H9 (cell line): ENCODE data around the gene NAA35. TPM values are rescaled to one million over a fixed set of nuclear protein-coding genes. Genes with fewer than 3 reads are reported as not detected.

Experiments used
- DNase-seq: peaks from one replicate; pipeline ENCODE4 v3.0.0-alpha.2; 2017
- H2AFZ ChIP-seq: one replicate; pipeline ENCODE4 v1.6.1; 2013; ENCODE audit warnings: mild to moderate bottlenecking, low read length, control low read depth, moderate library complexity
- H2AK5ac ChIP-seq: 2 replicates; pipeline ENCODE4 v1.6.1; 2013; ENCODE audit warnings: low read length, control low read depth, mixed read lengths; ENCODE audit not compliant: insufficient read length
- H2BK120ac ChIP-seq: one replicate; pipeline ENCODE4 v1.6.1; 2013; ENCODE audit warnings: low read depth, mild to moderate bottlenecking, low read length, control low read depth, inconsistent platforms; ENCODE audit not compliant: poor library complexity, severe bottlenecking
- H2BK12ac ChIP-seq: 2 replicates; pipeline ENCODE4 v1.6.1; 2013; ENCODE audit warnings: low read length, control low read depth, mixed read lengths, low read depth; ENCODE audit not compliant: insufficient read length
- H2BK15ac ChIP-seq: 2 replicates; pipeline ENCODE4 v1.6.1; 2013; ENCODE audit warnings: low read depth, low read length, control low read depth
- H2BK20ac ChIP-seq: one replicate; pipeline ENCODE4 v1.6.1; 2013; ENCODE audit warnings: low read depth, mild to moderate bottlenecking, low read length, control low read depth, inconsistent platforms; ENCODE audit not compliant: poor library complexity, severe bottlenecking
- H2BK5ac ChIP-seq: 2 replicates; pipeline ENCODE4 v1.6.1; 2013; ENCODE audit warnings: low read length, control low read depth, mixed read lengths; ENCODE audit not compliant: insufficient read length
- H3K14ac ChIP-seq: 2 replicates; pipeline ENCODE4 v1.6.1; 2013; ENCODE audit warnings: low read length, control low read depth; ENCODE audit not compliant: insufficient read depth
- H3K18ac ChIP-seq: 2 replicates; pipeline ENCODE4 v1.6.1; 2013; ENCODE audit warnings: low read depth, mild to moderate bottlenecking, mixed read lengths, low read length, control low read depth; ENCODE audit not compliant: insufficient read length
- H3K23ac ChIP-seq: 2 replicates; pipeline ENCODE4 v1.6.1; 2013; ENCODE audit warnings: low read length, control low read depth, mixed read lengths, low read depth; ENCODE audit not compliant: insufficient read length
- H3K23me2 ChIP-seq: 2 replicates; pipeline ENCODE4 v1.6.1; 2013; ENCODE audit warnings: low read depth, mild to moderate bottlenecking, mixed read lengths, low read length, control low read depth; ENCODE audit not compliant: insufficient read length, poor library complexity, severe bottlenecking
- H3K27ac ChIP-seq: 2 replicates; pipeline ENCODE4 v1.5.1; 2013; ENCODE audit warnings: low read length, control low read depth, mixed read lengths, low read depth; ENCODE audit not compliant: insufficient read length
- H3K27me3 ChIP-seq: 2 replicates; pipeline ENCODE4 v1.6.1; 2013; ENCODE audit warnings: low read length, control low read depth, inconsistent platforms; ENCODE audit not compliant: insufficient read depth
- H3K4ac ChIP-seq: 2 replicates; pipeline ENCODE4 v1.6.1; 2013; ENCODE audit warnings: low read depth, mild to moderate bottlenecking, control low read depth, inconsistent platforms, low read length, moderate library complexity
- H3K4me1 ChIP-seq: 2 replicates; pipeline ENCODE4 v1.6.1; 2013; ENCODE audit warnings: low read length, control low read depth, inconsistent platforms; ENCODE audit not compliant: insufficient read depth
- H3K4me2 ChIP-seq: 2 replicates; pipeline ENCODE4 v1.6.1; 2013; ENCODE audit warnings: low read length, control low read depth, mixed read lengths; ENCODE audit not compliant: insufficient read length, insufficient read depth
- H3K56ac ChIP-seq: 2 replicates; pipeline ENCODE4 v1.6.1; 2013; ENCODE audit warnings: low read depth, mild to moderate bottlenecking, mixed read lengths, low read length, control low read depth; ENCODE audit not compliant: insufficient read length
- H3K79me1 ChIP-seq: 2 replicates; pipeline ENCODE4 v1.6.1; 2013; ENCODE audit warnings: low read depth, mild to moderate bottlenecking, moderate library complexity, low read length, control low read depth, inconsistent platforms; ENCODE audit not compliant: insufficient read depth, poor library complexity, severe bottlenecking
- H3K79me2 ChIP-seq: 2 replicates; pipeline ENCODE4 v1.6.1; 2013; ENCODE audit warnings: low read length, control low read depth, inconsistent platforms; ENCODE audit not compliant: insufficient read depth
- H3K9ac ChIP-seq: 2 replicates; pipeline ENCODE4 v1.6.1; 2013; ENCODE audit warnings: low read length, control low read depth, mixed read lengths; ENCODE audit not compliant: insufficient read length; ENCODE audit errors: extremely low read depth
- H3K9me3 ChIP-seq: one replicate; pipeline ENCODE4 v1.6.1; 2013; ENCODE audit warnings: low read depth, low read length, inconsistent platforms; ENCODE audit not compliant: control insufficient read depth
- H3T11ph ChIP-seq: one replicate; pipeline ENCODE4 v1.6.1; 2013; ENCODE audit warnings: mild to moderate bottlenecking, low read length, control low read depth, inconsistent platforms
- H4K20me1 ChIP-seq: one replicate; pipeline ENCODE4 v1.6.1; 2013; ENCODE audit not compliant: control insufficient read depth, insufficient read length, insufficient read depth
- H4K5ac ChIP-seq: 2 replicates; pipeline ENCODE4 v1.6.1; 2013; ENCODE audit warnings: low read depth, mild to moderate bottlenecking, mixed read lengths, low read length, control low read depth; ENCODE audit not compliant: insufficient read length
- H4K8ac ChIP-seq: replicated peaks from 2 replicates; pipeline ENCODE4 v1.6.1; 2013; ENCODE audit warnings: low read length, control low read depth, mixed read lengths, low read depth; ENCODE audit not compliant: insufficient read length
- H4K91ac ChIP-seq: 2 replicates; pipeline ENCODE4 v1.6.1; 2013; ENCODE audit warnings: low read depth, mild to moderate bottlenecking, moderate library complexity, mixed read lengths, low read length, control low read depth; ENCODE audit not compliant: insufficient read length
- H3K27ac Mint-ChIP-seq, 3 experiments: 2 replicates in 2 of 3; 3 replicates in 1 of 3; pipeline ENCODE4 v1.8.0; 2020 to 2021; ENCODE audit warnings: mixed read lengths in 3 of 3, mild to moderate bottlenecking in 1 of 3, moderate library complexity in 1 of 3
- H3K27me3 Mint-ChIP-seq: 2 replicates; pipeline ENCODE4 v1.8.0; 2021; ENCODE audit warnings: low read depth, mild to moderate bottlenecking, moderate library complexity, mixed read lengths
- H3K36me3 Mint-ChIP-seq, 3 experiments: 2 replicates in 2 of 3; 3 replicates in 1 of 3; pipeline ENCODE4 v1.8.0; 2020 to 2021; ENCODE audit warnings: low read depth in 3 of 3, mixed read lengths in 3 of 3; ENCODE audit not compliant: insufficient read depth in 1 of 3
- H3K4me1 Mint-ChIP-seq, 2 experiments: 2 replicates each; pipeline ENCODE4 v1.8.0; 2020; ENCODE audit warnings: mixed read lengths in 2 of 2
- H3K4me3 Mint-ChIP-seq, 2 experiments: 2 replicates in 1 of 2; 3 replicates in 1 of 2; pipeline ENCODE4 v1.8.0; 2020 to 2021; ENCODE audit warnings: mild to moderate bottlenecking in 2 of 2, mixed read lengths in 2 of 2, moderate library complexity in 1 of 2
- H3K9me3 Mint-ChIP-seq, 2 experiments: 2 replicates in 1 of 2; 3 replicates in 1 of 2; pipeline ENCODE4 v1.8.0; 2020; ENCODE audit warnings: mild to moderate bottlenecking in 2 of 2, mixed read lengths in 2 of 2, moderate library complexity in 1 of 2
- CTCF ChIP-seq: fragments of 200-600 bp; sonication (generic); conservative IDR thresholded peaks from 3 replicates; pipeline ENCODE4 v1.8.0; 2021; ENCODE audit warnings: antibody characterized with exemption, mild to moderate bottlenecking
- WGBS: extraction: QIAGEN DNeasy Blood & Tissue Kit; methylation state at CpG from one replicate; pipeline ENCODE4 v1.1.7; 2013; ENCODE audit warnings: missing lambda C conversion rate, low lambda C conversion rate, mixed read lengths; ENCODE audit not compliant: insufficient read length; ENCODE audit errors: extremely low coverage; 5-methylcytosine and 5-hydroxymethylcytosine counted together
- total RNA-seq: library from RNA; stranded (reverse); gene quantifications from 2 replicates; pipeline ENCODE4 v1.2.1, GENCODE V29; 2021

Gene NAA35
- total RNA-seq, 1 experiment from 2014 or later = 38.6 TPM

- H3K79me2 ChIP-seq = no peaks in the 10 kb centered on the region
- no peak overlapping the region for H3K23ac ChIP-seq
- H4K20me1 ChIP-seq = no peaks in the 10 kb centered on the region
- no peaks in the 10 kb centered on the region for H3K27me3 ChIP-seq
- no peak overlapping the region for H4K5ac ChIP-seq
- TF ChIP-seq CTCF = no peak
- no peak overlapping the region for H3K4ac ChIP-seq
- no peak overlapping the region for H4K8ac ChIP-seq
- no peaks in the 10 kb centered on the region for H3K9me3 ChIP-seq
- H3K79me1 ChIP-seq = no peaks in the 10 kb centered on the region
- H3K4me1 ChIP-seq = no peaks in the 10 kb centered on the region
- no peak for DNase-seq
- Mint-ChIP-seq H3K27ac (no peak overlapping the region), H3K4me1 (no peaks in the 10 kb centered on the region), H3K36me3 (peaks cover 53 to 84% (median 72%) of the 10 kb centered on the region in 3 experiments), H3K27me3 (no peaks in the 10 kb centered on the region), H3K4me3 (no peak overlapping the region), H3K9me3 (peaks cover 16 to 19% of the 10 kb centered on the region in 2 experiments)
- no peak overlapping the region for H3K4me2 ChIP-seq
- H2BK12ac ChIP-seq = no peak overlapping the region
- H2BK20ac ChIP-seq = no peak overlapping the region
- H3K56ac ChIP-seq = no peak overlapping the region
- no peaks in the 10 kb centered on the region for H3K23me2 ChIP-seq
- H4K91ac ChIP-seq = no peak overlapping the region
- WGBS = no CpG with 5 or more reads among the region's 1 CpG
- H3K14ac ChIP-seq = no peak overlapping the region
- no peak overlapping the region for H2BK5ac ChIP-seq
- H2BK120ac ChIP-seq = no peak overlapping the region
- H2BK15ac ChIP-seq = no peak overlapping the region
- no peak overlapping the region for H3K18ac ChIP-seq
- no peak overlapping the region for H2AFZ ChIP-seq
- H3K9ac ChIP-seq = no peak overlapping the region
- no peak overlapping the region for H3K27ac ChIP-seq
- no peak overlapping the region for H3T11ph ChIP-seq
- H2AK5ac ChIP-seq = no peak overlapping the region
Measured at GRCh38 chr9:86005253-86005775, 64.4 kb downstream of the NAA35 start.
